HG03175 (cell line): ENCODE results near the gene ANKRD55.

Experiments
- ATAC-seq: cut with Tn5 transposase; IDR thresholded peaks from one replicate; pipeline ENCODE4 v1.9.1; 2021; ENCODE audit warnings: mild to moderate bottlenecking, moderate library complexity; ENCODE audit not compliant: unreplicated experiment

The ANKRD55 gene

GRCh38 chr5:56054666-56055065 lies 178.5 kb downstream of the ANKRD55 start:
- no peak for ATAC-seq

- ATAC-seq, result no peak
These were observed 179.8 kb downstream of the ANKRD55 start for GRCh38 chr5:56053363-56053762.

GRCh38 chr5:56052735-56053134 lies 180.4 kb downstream of the ANKRD55 start:
- no peak for ATAC-seq

GRCh38 chr5:56050551-56051255 lies 182.4 kb downstream of the ANKRD55 start:
- no peak for ATAC-seq
